GM21367 (cell line): ENCODE measurements around the gene DEAF1.
"Not testable (repeated sequence)": the region's sequence is repeated elsewhere in the genome, so short reads cannot be mapped to it uniquely, and the experiment has no call there.

ENCODE experiments used
- ATAC-seq: cut with Tn5 transposase; IDR thresholded peaks from one replicate; pipeline ENCODE4 v1.9.1; 2021; ENCODE audit not compliant: unreplicated experiment

Gene DEAF1

GRCh38 chr11:702462-703461 is 7.7 kb upstream of the DEAF1 start:
- ATAC-seq, result no peak

GRCh38 chr11:701741-702461 is 6.9 kb upstream of the DEAF1 start:
- no peak for ATAC-seq

- no peak for ATAC-seq
Observed at GRCh38 chr11:699753-700152, 4.7 kb upstream of the DEAF1 start.

GRCh38 chr11:699116-699508 is 4.1 kb upstream of the DEAF1 start:
- no peak for ATAC-seq

GRCh38 chr11:698493-699115 is 3.6 kb upstream of the DEAF1 start:
- no peak for ATAC-seq

- ATAC-seq, result no peak
Observed at GRCh38 chr11:697811-698311, 2.8 kb upstream of the DEAF1 start.

- no peak for ATAC-seq
Observed at GRCh38 chr11:696955-697491, 2.0 kb upstream of the DEAF1 start.

GRCh38 chr11:695538-696248 is 671 bp upstream of the DEAF1 start, which contains the start of gene TMEM80:
Gene TMEM80, plus strand, starts transcription at chr11:695816. Its CDS starts 12 bp downstream, at chr11:695828.
- ATAC-seq, result peak; percentile 64

- ATAC-seq, result no peak
Observed at GRCh38 chr11:695288-695537, 191 bp upstream of the DEAF1 start.

- no peak for ATAC-seq
Observed at GRCh38 chr11:693887-694562, 997 bp downstream of the DEAF1 start.

- ATAC-seq, result no peak
Observed at GRCh38 chr11:693415-693831, 1.6 kb downstream of the DEAF1 start.

- no peak for ATAC-seq
Observed at GRCh38 chr11:692824-693414, 2.1 kb downstream of the DEAF1 start.

- ATAC-seq, result no peak
Observed at GRCh38 chr11:691710-692590, 3.1 kb downstream of the DEAF1 start.

- ATAC-seq, result no peak
Observed at GRCh38 chr11:690738-691633, 4.0 kb downstream of the DEAF1 start.

- ATAC-seq, result not testable (repeated sequence)
Observed at GRCh38 chr11:690244-690643, 4.8 kb downstream of the DEAF1 start.

- ATAC-seq, result no peak
Observed at GRCh38 chr11:689625-690024, 5.4 kb downstream of the DEAF1 start.

GRCh38 chr11:688681-689080 is 6.3 kb downstream of the DEAF1 start:
- ATAC-seq, result no peak

GRCh38 chr11:687751-688150 is 7.3 kb downstream of the DEAF1 start:
- no peak for ATAC-seq
